Stimulated activated memory B cell treated with anti-CD40 and anti-IgM and Interleukin-4, amounts not matched to agents 10 μg/mL and 1 μg/mL and 100 μg/mL, for 72 hours (primary cell): Measurements from ENCODE around the gene TSPAN17.
"Not testable (repeated sequence)": the region's sequence is repeated elsewhere in the genome, so short reads cannot be mapped to it uniquely, and the experiment has no call there.

Experiments used
- ATAC-seq: fragments of 150-1000 bp; cut with Tn5 transposase; 2 replicates; pipeline ENCODE4 v1.10.0; 2021
- H3K27ac Mint-ChIP-seq: one replicate; pipeline ENCODE4 v1.8.0; 2022; ENCODE audit warnings: mild to moderate bottlenecking, mixed read lengths
- H3K27me3 Mint-ChIP-seq: one replicate; pipeline ENCODE4 v1.8.0; 2022; ENCODE audit warnings: mixed read lengths
- H3K36me3 Mint-ChIP-seq: one replicate; pipeline ENCODE4 v1.8.0; 2022; ENCODE audit warnings: mixed read lengths
- H3K4me1 Mint-ChIP-seq: one replicate; pipeline ENCODE4 v1.8.0; 2022; ENCODE audit warnings: mixed read lengths
- H3K4me3 Mint-ChIP-seq: one replicate; pipeline ENCODE4 v1.8.0; 2022; ENCODE audit warnings: mild to moderate bottlenecking, moderate library complexity, mixed read lengths
- H3K9me3 Mint-ChIP-seq: one replicate; pipeline ENCODE4 v1.8.0; 2022; ENCODE audit warnings: mixed read lengths

Gene TSPAN17

DNA sequence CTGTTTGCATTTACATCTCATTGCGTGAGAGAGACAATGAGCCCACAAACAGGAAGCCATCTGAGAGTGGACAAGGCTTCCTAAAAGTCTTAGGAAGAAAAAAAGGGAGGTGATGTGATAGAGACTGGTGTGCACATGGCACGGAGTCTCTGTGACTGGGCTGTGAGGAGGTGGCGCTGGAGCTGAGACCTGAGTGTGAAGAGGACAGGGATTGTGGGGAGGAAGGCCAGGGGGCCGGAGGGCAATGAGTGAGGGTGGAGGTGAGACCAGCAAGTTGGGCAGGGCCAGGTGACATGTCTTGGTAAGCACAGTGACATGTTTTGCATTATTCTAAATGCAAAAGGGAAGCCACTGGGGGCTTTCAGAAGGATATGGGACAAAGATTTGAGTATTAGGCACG is 45.0 kb downstream of the TSPAN17 start:
- Mint-ChIP-seq H3K9me3 (no peaks in the 10 kb centered on the region), H3K27me3 (peaks cover 76% of the 10 kb centered on the region), H3K4me3 (no peak overlapping the region), H3K27ac (no peak overlapping the region), H3K4me1 (no peaks in the 10 kb centered on the region), H3K36me3 (no peaks in the 10 kb centered on the region)
- ATAC-seq: no peak

DNA sequence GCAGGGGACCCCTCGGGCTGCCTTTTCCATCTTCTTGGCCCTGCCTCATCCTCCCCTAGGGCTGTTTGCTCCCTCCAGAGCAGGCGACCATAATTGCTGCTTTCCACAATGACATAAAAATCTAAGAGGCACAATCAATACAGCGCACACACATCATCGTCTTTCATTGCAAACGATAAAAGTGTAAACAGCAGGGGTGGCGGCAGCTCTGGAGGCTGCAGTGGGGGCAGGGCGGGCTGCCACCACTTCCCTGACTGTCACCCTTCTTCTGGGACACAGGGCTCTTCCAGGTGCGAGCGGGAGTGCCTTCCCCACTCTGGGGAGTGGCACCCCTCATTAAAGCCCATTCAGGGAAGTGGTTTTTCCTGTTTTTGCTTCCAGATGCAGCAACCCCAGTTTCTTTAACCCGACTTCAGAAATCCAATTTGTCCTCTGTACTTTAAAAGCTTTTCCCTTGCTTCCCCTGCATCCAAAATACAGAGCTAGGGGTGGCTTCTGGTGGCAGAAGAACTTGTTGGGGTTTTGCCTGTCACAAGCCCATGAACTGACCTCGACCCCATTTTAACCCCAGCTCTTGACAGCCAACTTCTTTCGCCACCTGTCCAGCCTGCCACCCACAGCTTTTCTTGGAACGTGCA is 45.7 kb downstream of the TSPAN17 start:
- H3K4me1 Mint-ChIP-seq: no peaks in the 10 kb centered on the region
- ATAC-seq: no peak
- H3K27me3 Mint-ChIP-seq: peaks cover 83% of the 10 kb centered on the region
- no peak overlapping the region for H3K4me3 Mint-ChIP-seq
- no peaks in the 10 kb centered on the region for H3K36me3 Mint-ChIP-seq
- no peak overlapping the region for H3K27ac Mint-ChIP-seq
- no peaks in the 10 kb centered on the region for H3K9me3 Mint-ChIP-seq

DNA sequence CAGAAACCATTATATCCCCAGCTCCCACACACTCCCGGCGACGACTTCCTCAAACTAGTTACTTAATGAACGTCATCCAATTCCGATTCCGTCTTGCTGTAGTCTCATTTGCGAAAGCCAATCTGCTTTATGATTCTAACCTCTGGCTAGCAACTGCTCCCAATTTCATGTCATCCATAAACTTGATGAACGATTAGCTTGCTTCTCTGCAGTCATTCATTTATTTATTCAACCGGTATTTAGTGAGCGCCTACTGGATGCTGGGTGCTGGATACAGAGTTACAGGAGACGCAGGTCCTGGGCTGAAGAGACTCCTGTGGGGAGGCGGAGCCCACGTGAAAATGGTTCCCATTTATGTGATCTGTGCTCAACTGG is 46.2 kb downstream of the TSPAN17 start:
- H3K9me3 Mint-ChIP-seq: no peaks in the 10 kb centered on the region
- H3K27ac Mint-ChIP-seq: no peak overlapping the region
- no peaks in the 10 kb centered on the region for H3K36me3 Mint-ChIP-seq
- no peaks in the 10 kb centered on the region for H3K4me1 Mint-ChIP-seq
- ATAC-seq: no peak
- H3K27me3 Mint-ChIP-seq: peaks cover 88% of the 10 kb centered on the region
- no peak overlapping the region for H3K4me3 Mint-ChIP-seq

DNA sequence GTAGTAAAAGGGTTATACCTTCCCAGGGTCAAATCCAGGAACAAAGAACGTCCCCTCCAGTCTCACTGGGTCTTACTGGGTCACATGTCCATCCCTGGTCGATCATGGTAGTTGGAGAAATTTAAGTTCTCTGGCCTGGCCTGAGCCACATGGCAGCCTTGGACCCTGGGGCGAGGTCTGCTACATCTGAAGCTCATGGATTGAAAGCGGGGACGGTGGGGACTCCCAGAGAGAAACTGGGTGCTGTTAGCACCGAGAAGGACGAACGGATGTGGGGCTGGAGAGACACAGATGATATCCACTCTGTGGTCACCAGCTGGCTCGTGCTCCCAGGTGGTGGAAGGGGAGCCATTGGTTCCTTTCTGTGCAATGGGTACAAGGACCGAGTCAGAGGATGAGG is 46.9 kb downstream of the TSPAN17 start:
- no peak overlapping the region for H3K27ac Mint-ChIP-seq
- no peaks in the 10 kb centered on the region for H3K36me3 Mint-ChIP-seq
- H3K27me3 Mint-ChIP-seq: peaks cover 95% of the 10 kb centered on the region
- no peaks in the 10 kb centered on the region for H3K4me1 Mint-ChIP-seq
- ATAC-seq: no peak
- no peak overlapping the region for H3K4me3 Mint-ChIP-seq
- H3K9me3 Mint-ChIP-seq: no peaks in the 10 kb centered on the region

DNA sequence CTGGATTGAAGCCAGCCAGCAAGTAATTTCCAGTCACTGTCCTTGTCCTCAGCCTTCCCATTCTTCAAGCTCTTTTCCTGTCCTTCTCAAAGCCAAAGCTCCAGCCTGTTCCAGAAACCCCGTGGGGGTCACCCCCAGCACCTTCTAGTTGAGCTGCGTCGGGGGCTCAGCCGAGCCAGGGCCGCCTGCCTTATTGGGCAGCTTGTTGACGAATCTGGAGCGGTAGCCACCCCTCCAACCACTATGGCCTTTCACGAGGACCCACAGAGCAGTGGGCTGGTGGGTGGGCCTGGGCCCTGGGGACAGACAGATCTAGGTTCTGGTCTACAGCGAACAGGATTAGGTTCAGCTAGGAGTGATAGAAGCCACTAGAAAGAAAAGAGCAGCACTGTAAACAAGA is 47.3 kb downstream of the TSPAN17 start:
- Mint-ChIP-seq H3K27ac (no peak overlapping the region), H3K27me3 (peaks cover 92% of the 10 kb centered on the region), H3K36me3 (no peaks in the 10 kb centered on the region), H3K9me3 (no peaks in the 10 kb centered on the region), H3K4me3 (no peak overlapping the region), H3K4me1 (no peaks in the 10 kb centered on the region)
- no peak for ATAC-seq

DNA sequence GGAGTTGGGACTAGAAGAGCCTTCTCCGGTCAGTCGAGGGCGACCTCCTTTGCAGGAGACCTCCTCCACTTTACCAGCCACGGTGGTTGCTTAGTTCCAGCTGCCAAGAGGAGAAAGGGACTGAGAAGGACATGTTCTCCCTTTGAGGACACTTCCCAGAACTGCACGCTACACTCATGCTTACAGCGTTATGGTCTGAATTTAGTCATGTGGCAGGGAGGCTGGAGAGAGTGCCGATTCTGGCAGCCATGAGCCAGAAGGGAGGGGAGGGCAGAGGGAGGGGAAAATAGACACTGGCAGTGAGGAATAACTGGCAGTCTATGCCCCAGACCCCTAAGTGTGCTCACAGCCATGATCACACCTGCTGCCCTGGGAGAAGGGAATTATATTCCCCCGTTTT is 47.8 kb downstream of the TSPAN17 start:
- Mint-ChIP-seq H3K27ac (no peak overlapping the region), H3K36me3 (no peaks in the 10 kb centered on the region), H3K9me3 (no peaks in the 10 kb centered on the region), H3K27me3 (peaks cover 92% of the 10 kb centered on the region), H3K4me3 (no peak overlapping the region), H3K4me1 (no peaks in the 10 kb centered on the region)
- ATAC-seq: no peak

DNA sequence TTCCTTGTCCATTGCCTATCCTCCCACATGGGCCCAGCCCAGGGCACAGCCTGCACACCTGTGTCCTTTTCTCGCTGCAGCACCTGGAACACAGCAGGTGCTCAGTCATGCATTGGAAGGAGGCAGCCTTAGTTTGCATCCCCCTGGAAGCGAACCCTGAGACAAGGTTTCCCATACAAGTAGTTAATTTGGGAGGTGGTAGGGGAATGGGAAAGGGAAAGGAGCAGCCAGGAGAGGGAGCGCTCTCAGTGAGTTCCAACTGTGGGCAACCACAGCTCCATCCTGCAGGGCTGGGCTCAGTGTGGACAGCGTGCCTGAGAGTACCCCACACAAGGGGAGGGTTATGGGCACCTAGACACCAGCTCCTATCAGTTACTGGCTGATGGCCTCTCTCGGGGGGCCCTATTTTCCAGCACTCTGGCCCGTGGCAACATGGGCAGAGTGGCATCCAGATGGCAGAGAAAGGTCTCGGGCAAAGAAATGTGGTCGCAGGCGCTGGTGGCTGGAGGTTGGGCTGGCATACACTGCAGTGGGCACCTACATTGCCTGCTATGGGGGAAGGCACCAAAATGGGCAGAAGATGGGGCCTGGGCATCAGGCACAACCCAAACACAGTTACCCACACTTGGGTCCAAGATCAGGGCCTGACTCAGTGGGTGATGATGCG is 50.1 kb downstream of the TSPAN17 start:
- Mint-ChIP-seq H3K4me3 (no peak overlapping the region), H3K9me3 (no peaks in the 10 kb centered on the region), H3K27ac (no peak overlapping the region), H3K4me1 (no peaks in the 10 kb centered on the region), H3K36me3 (no peaks in the 10 kb centered on the region), H3K27me3 (peaks cover 91% of the 10 kb centered on the region)
- no peak for ATAC-seq

DNA sequence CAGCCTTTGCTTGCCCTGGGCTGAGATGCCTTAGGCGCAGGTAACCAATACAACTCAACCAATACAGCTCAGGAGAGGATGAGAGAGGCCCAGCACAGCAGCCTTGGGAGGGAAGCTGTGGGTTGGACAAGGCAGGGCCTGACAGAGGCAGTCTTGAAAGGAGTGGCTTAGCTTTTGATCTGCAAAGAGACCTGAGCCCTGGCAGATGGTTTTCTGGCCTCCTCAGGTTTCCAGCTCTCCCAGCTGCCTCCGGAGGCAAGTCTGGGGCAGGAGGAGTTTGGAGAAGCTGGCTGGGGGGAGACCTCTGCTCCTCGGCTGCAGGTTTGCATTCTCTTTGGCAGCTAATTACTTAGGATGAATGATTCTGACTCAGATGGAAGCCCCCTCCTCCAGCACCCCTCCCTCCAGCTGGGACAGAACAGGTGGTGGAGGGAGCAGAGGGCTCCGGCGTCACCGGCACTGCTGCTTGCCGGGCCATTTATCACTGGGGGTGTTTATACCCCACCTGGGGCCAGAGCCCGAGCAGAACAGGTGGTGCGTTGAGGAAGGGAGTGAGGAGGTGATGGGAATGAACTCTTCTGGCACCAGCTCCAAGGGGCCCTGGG is 50.8 kb downstream of the TSPAN17 start:
- H3K27me3 Mint-ChIP-seq: peaks cover 90% of the 10 kb centered on the region

DNA sequence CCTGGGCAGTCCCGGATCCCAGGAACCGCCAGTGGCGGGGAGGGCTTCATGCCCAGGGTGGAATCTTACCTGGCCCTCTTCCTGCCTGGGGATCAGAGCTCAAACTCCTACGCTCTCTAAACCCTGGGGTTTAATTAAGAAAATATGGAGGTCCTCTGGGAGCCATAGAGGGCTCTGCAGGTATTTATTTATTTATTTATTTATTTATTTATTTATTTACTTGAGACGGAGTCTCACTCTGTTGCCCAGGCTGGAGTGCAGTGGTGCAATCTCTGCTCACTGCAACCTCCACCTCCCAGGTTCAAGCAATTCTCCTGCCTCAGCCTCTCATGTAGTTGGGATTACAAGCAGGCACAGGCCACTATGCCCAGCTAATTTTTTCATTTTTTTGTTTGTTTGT is 52.2 kb downstream of the TSPAN17 start:
- H3K4me1 Mint-ChIP-seq, H3K9me3 Mint-ChIP-seq, H3K36me3 Mint-ChIP-seq, H3K27ac Mint-ChIP-seq, H3K4me3 Mint-ChIP-seq, ATAC-seq: not testable (repeated sequence)
- H3K27me3 Mint-ChIP-seq: peaks cover 90% of the 10 kb centered on the region

More for the DNA sequence above, 50.8 kb downstream of the TSPAN17 start:
- H3K4me3 Mint-ChIP-seq: no peak overlapping the region
- no peaks in the 10 kb centered on the region for H3K9me3 Mint-ChIP-seq
- no peak overlapping the region for H3K27ac Mint-ChIP-seq
- H3K4me1 Mint-ChIP-seq: no peaks in the 10 kb centered on the region
- no peak for ATAC-seq
- no peaks in the 10 kb centered on the region for H3K36me3 Mint-ChIP-seq

DNA sequence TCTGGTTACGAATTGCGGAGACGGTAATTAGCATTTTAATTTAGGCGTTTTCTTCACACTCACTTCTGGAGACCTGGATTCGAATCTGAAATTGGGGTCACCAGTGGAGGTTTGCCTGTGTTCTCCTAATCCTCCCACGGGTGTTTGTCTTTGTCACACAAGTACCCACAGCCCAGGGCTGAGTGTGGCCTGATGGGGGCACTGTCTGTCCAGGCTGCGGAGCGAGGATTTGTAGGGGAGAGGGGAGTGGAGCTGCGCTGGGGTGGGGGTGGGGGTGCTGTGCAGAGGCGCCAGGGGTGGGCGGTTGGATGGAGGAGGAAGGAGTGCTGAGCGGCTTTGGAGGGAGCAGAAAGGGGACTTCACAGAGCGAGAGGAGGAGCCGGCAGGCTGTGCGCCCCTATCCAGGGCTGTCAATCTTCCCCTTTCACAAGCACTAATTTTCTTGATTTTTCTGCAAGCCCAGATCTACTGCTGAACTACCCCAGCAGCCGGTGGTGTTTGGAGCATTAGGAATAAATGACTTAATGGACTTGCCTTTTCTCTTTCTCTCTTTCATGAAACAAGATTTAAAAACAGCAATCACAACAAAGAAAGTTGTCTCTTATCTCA is 53.1 kb downstream of the TSPAN17 start:
- Mint-ChIP-seq H3K4me1 (no peaks in the 10 kb centered on the region), H3K27ac (no peak overlapping the region), H3K4me3 (no peak overlapping the region), H3K36me3 (no peaks in the 10 kb centered on the region), H3K9me3 (no peaks in the 10 kb centered on the region), H3K27me3 (peaks cover 93% of the 10 kb centered on the region)
- peak; percentile 39 for ATAC-seq

DNA sequence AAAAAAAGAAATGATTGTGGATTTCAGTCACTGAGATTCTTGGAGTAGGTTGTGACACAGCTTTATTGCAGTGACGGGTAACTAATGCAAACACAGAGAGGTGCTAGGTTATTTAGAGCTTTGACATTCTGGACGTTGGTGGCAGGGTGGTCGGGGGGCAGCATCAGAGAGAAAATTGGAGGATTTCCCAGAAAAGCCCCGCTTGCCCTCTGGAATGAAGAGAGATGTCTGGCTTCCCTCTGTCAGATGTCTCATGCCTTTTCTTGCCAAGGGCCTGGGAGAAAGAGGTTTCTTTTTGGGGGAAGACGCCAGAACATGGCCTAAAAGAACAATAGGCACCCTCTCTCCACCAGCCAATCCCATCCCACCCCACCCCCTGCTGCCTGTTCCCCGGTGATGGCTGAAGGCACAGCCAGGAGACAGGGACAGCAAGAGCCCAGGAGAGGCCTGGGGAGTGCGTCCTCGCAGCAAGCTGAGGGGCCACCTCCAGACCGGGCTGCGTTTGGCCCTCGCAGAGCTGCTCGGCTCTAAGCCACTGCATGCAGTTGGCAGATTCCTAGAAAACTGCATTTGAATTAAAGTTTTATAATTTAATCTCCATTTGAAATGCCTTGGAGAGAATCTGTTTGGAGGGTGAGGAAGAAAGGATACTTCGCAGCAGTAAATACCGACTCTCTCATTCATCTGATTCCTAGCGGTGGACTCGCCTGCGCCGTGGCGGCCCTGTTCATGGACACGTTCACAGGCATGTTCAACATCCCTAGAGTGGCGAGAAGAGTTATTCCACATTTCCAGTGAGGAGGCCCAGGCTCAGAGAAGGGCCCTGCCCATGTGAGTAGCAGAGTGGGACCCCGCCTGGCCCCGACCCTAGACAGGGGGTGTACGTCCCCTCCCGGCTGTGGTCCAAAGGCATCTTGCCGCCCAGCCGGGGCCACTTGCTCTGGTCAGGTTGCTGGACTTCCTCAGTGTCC is 55.7 kb downstream of the TSPAN17 start:
- Mint-ChIP-seq H3K36me3 (no peaks in the 10 kb centered on the region), H3K27me3 (peaks cover 76% of the 10 kb centered on the region), H3K4me3 (no peak overlapping the region), H3K9me3 (no peaks in the 10 kb centered on the region), H3K4me1 (no peaks in the 10 kb centered on the region), H3K27ac (no peak overlapping the region)
- no peak for ATAC-seq

DNA sequence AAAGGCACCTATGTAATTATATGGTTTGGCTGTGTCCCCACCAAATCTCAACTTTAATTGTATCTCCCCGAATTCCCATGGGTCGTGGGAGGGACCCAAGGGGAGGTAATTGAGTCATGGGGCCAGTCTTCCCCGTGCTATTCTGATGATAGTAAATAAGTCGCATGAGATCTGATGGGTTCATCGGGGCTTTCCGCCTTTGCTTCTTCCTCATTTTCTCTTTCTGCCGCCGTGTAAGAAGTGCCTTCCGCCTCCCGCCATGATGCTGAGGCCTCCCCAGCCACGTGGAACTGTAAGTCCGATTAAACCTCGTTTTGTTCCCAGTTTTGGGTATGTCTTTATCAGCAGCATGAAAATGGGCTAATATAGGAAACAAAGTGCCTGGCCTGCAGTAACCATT is 56.6 kb downstream of the TSPAN17 start:
- peaks cover 73% of the 10 kb centered on the region for H3K27me3 Mint-ChIP-seq
- no peak overlapping the region for H3K4me3 Mint-ChIP-seq
- no peaks in the 10 kb centered on the region for H3K9me3 Mint-ChIP-seq
- H3K36me3 Mint-ChIP-seq: no peaks in the 10 kb centered on the region
- no peaks in the 10 kb centered on the region for H3K4me1 Mint-ChIP-seq
- H3K27ac Mint-ChIP-seq: no peak overlapping the region
- no peak for ATAC-seq

DNA sequence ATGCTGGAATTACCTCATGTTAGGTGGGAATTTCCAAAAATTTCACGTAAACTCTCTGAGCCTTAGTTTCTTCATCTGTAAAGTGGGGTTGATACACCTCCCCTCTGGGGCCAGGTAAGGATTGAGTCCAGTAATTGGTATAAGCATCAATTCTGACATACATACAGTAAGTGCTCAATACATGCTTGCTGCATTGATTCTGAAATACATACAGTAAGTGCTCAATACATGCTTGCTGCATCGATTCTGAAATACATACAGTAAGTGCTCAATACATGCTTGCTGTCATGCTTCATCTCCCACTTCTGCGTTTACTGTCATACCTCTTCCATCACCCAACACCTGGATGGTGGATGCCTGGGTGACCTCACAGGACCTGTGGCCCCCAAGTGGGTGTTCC is 57.1 kb downstream of the TSPAN17 start:
- no peak overlapping the region for H3K27ac Mint-ChIP-seq
- ATAC-seq: no peak
- H3K9me3 Mint-ChIP-seq: no peaks in the 10 kb centered on the region
- H3K4me3 Mint-ChIP-seq: no peak overlapping the region
- H3K27me3 Mint-ChIP-seq: peaks cover 75% of the 10 kb centered on the region
- H3K36me3 Mint-ChIP-seq: no peaks in the 10 kb centered on the region
- no peaks in the 10 kb centered on the region for H3K4me1 Mint-ChIP-seq

DNA sequence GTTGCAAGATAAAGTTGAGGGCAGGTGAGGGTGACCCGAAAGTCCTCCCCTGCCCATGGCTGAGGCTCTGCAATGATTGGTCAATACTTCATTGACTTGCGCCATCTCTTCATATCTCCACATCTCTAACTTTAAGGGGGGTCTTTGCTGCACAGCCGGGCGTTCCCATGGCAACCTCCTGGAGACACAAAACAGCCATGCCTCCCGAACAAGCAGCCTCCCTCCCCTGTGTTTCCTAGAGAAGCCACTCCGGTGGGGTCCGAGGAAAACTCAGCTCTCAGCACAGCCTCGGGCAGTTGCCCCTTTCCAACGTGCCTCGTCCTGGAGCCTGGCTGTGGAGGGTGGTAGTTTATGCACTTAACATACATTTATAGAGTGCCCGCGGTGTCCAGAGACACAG is 57.5 kb downstream of the TSPAN17 start:
- Mint-ChIP-seq H3K4me3 (no peak overlapping the region), H3K27me3 (peaks cover 76% of the 10 kb centered on the region)
- ATAC-seq: no peak

More for the DNA sequence above, 57.5 kb downstream of the TSPAN17 start:
- no peaks in the 10 kb centered on the region for H3K9me3 Mint-ChIP-seq
- H3K4me1 Mint-ChIP-seq: no peaks in the 10 kb centered on the region
- H3K36me3 Mint-ChIP-seq: no peaks in the 10 kb centered on the region
- H3K27ac Mint-ChIP-seq: no peak overlapping the region
